ENCODE measurements around the gene FBXL7. TPM values are rescaled to one million over a fixed set of nuclear protein-coding genes. Genes with fewer than 3 reads are reported as not detected.
A peak's percentile ranks its signal among the peaks of the same experiment; 100 is the strongest.

Gene FBXL7
- total and polyA plus RNA-seq, 2 experiments from 2014 or later = 4.5 to 15.2 TPM

DNA sequence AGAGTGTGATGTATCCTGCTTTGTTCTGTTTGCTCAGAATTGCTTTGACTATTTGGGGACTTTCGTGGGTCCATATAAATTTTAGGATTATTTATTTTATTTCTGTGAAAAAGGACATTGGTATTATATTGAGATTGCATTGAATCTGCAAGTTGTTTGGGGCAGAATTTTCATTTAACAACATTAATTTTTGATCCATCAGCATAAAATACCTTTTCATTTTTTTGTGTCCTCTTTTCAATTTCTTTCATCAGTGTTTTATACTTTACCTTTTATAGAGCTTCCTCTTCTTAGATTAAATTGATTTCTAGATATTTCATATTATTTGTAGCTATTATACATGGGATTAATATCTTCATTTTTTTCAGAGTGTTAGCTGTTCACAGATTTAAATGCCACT, 40.8 kb upstream of the FBXL7 start:
- no peak for ATAC-seq
- no peak overlapping the region for H3K4me3 Mint-ChIP-seq
- H3K27ac ChIP-seq (ENCODE audit: low read depth) = no peak overlapping the region
- DNase-seq (ENCODE audit: low spot score) = no peak
- H3K36me3 ChIP-seq (ENCODE audit: insufficient read depth) = no peaks in the 10 kb centered on the region
- no peak overlapping the region for H2AFZ ChIP-seq
- no peaks in the 10 kb centered on the region; the same call in 2 of the 3 replicates for H3K9me3 Mint-ChIP-seq
- H3K27me3 ChIP-seq (ENCODE audit: insufficient read depth) = no peaks in the 10 kb centered on the region
- no peak overlapping the region for H3K4me3 ChIP-seq
- H3K79me2 ChIP-seq (replicated peaks; ENCODE audit: insufficient read depth) = no peaks in the 10 kb centered on the region
- peaks cover 4% of the 10 kb centered on the region; the same call in 1 of the 2 replicates for H3K9me2 ChIP-seq (ENCODE audit: insufficient read depth)
- no peak overlapping the region for H3K27ac Mint-ChIP-seq
- no peaks in the 10 kb centered on the region for H3K4me1 Mint-ChIP-seq
- H3K27me3 Mint-ChIP-seq (ENCODE audit: insufficient read depth, low read depth, poor library complexity) = no peaks in the 10 kb centered on the region
- no peaks in the 10 kb centered on the region for H3F3A ChIP-seq (replicated peaks; ENCODE audit: low read depth)
- no peaks in the 10 kb centered on the region for H3K36me3 Mint-ChIP-seq (ENCODE audit: low read depth)
- no peaks in the 10 kb centered on the region for H3K4me1 ChIP-seq (ENCODE audit: insufficient read depth)
- H3K4me2 ChIP-seq = no peak overlapping the region
- H4K20me1 ChIP-seq (replicated peaks; ENCODE audit: insufficient read depth) = no peaks in the 10 kb centered on the region
- TF ChIP-seq EZH2phosphoT487 (IDR thresholded peaks at IDR 0.05; ENCODE audit: unreplicated experiment) = no peak
- TF ChIP-seq, protein P1, sequence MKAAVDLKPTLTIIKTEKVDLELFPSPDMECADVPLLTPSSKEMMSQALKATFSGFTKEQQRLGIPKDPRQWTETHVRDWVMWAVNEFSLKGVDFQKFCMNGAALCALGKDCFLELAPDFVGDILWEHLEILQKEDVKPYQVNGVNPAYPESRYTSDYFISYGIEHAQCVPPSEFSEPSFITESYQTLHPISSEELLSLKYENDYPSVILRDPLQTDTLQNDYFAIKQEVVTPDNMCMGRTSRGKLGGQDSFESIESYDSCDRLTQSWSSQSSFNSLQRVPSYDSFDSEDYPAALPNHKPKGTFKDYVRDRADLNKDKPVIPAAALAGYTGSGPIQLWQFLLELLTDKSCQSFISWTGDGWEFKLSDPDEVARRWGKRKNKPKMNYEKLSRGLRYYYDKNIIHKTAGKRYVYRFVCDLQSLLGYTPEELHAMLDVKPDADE (IDR thresholded peaks at IDR 0.05) = no peak

DNA sequence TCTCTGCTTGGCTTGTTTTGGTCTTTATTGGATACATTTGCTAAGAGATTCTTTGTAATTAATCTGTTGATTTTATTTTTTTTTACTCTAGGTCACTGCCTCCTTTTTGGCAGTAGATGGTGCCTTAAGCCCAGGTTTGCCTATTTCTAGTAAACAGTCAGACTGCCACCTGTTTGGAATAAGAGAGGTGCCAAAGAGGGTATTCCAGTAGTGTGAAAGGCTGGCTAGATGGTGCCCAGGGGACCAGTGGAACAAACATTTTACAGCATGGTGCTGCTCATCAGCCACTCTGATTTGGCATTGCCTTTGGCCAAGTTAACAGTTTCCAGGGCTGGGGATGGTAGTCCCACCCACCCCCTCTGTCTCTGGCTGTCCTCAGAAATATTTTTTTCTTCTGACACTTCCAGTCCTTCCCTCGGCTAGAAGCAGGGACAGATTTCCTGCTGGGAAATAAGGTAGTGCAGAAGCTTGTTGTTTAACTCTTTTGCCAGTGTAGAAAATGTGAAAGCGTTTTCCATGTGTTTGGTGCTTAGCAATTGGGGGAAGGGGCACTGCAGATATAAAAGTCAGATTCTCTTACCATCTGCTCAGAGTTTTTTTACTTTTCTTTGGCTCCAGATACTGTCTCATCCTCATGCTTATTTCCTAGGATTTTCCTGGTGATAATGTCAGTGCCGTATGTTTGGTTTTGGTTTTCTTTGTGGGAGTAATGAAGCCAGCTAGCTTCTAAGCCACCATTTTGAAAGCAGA, 36.6 kb upstream of the FBXL7 start:
- Histone ChIP-seq H3K79me2 (replicated peaks; ENCODE audit: insufficient read depth) (no peaks in the 10 kb centered on the region), H4K20me1 (replicated peaks; ENCODE audit: insufficient read depth) (no peaks in the 10 kb centered on the region), H3K27ac (ENCODE audit: low read depth) (no peak overlapping the region), H2AFZ (peak overlapping the region; percentile 23), H3K9me2 (ENCODE audit: insufficient read depth) (no peaks in the 10 kb centered on the region), H3K4me1 (ENCODE audit: insufficient read depth) (no peaks in the 10 kb centered on the region), H3K27me3 (ENCODE audit: insufficient read depth) (no peaks in the 10 kb centered on the region), H3K36me3 (ENCODE audit: insufficient read depth) (no peaks in the 10 kb centered on the region), H3K4me3 (no peak overlapping the region), H3F3A (replicated peaks; ENCODE audit: low read depth) (no peaks in the 10 kb centered on the region), H3K4me2 (no peak overlapping the region)
- no peaks in the 10 kb centered on the region for H3K9me3 Mint-ChIP-seq
- DNase-seq (ENCODE audit: low spot score) (peak; percentile 73), ATAC-seq (peak; percentile 92)
- no peak overlapping the region for H3K27ac Mint-ChIP-seq
- H3K36me3 Mint-ChIP-seq (ENCODE audit: low read depth) = no peaks in the 10 kb centered on the region
- TF ChIP-seq ZNF114 (CRISPR knock-in tag; IDR thresholded peaks at IDR 0.05) = no peak
- TF ChIP-seq, protein P2, sequence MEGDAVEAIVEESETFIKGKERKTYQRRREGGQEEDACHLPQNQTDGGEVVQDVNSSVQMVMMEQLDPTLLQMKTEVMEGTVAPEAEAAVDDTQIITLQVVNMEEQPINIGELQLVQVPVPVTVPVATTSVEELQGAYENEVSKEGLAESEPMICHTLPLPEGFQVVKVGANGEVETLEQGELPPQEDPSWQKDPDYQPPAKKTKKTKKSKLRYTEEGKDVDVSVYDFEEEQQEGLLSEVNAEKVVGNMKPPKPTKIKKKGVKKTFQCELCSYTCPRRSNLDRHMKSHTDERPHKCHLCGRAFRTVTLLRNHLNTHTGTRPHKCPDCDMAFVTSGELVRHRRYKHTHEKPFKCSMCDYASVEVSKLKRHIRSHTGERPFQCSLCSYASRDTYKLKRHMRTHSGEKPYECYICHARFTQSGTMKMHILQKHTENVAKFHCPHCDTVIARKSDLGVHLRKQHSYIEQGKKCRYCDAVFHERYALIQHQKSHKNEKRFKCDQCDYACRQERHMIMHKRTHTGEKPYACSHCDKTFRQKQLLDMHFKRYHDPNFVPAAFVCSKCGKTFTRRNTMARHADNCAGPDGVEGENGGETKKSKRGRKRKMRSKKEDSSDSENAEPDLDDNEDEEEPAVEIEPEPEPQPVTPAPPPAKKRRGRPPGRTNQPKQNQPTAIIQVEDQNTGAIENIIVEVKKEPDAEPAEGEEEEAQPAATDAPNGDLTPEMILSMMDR (conservative IDR thresholded peaks at IDR 0.05; ENCODE audit: low read depth in 2 of 2) = peak; percentile 77 to 87
- no peaks in the 10 kb centered on the region for H3K27me3 Mint-ChIP-seq (ENCODE audit: insufficient read depth, low read depth, poor library complexity)
- H3K4me1 Mint-ChIP-seq = no peaks in the 10 kb centered on the region
- H3K4me3 Mint-ChIP-seq = no peak overlapping the region

DNA sequence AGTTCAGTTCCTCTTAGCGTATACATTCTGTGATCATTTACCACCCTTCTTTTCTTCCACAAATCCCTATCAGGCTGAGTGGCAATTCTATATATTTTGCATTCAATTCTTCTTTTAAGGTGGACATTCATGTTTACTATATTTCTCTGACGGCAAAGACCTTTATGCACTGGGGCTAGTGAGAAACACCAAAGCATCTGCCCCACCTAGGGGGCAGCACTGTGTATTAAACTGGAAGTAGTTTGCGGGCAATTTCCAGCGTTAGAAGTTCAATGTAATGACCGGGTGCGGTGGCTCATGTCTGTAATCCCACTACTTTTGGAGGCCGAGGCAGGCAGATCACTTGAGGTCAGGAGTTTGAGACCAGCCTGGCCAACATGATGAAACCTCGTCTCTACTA, 27.9 kb upstream of the FBXL7 start:
- Mint-ChIP-seq H3K9me3 (peaks cover 4% of the 10 kb centered on the region; the same call in 1 of the 3 replicates), H3K27ac (no peak overlapping the region), H3K4me1 (no peaks in the 10 kb centered on the region), H3K27me3 (ENCODE audit: insufficient read depth, low read depth, poor library complexity) (peaks cover 1% of the 10 kb centered on the region), H3K36me3 (ENCODE audit: low read depth) (no peaks in the 10 kb centered on the region), H3K4me3 (no peak overlapping the region)
- Histone ChIP-seq H2AFZ (no peak overlapping the region), H3K79me2 (replicated peaks; ENCODE audit: insufficient read depth) (no peaks in the 10 kb centered on the region), H3K4me2 (no peak overlapping the region), H3K27ac (ENCODE audit: low read depth) (no peak overlapping the region), H3K4me1 (ENCODE audit: insufficient read depth) (no peaks in the 10 kb centered on the region), H3K9me2 (ENCODE audit: insufficient read depth) (peaks cover 2% of the 10 kb centered on the region; the same call in 1 of the 2 replicates), H3K4me3 (no peak overlapping the region), H3K27me3 (ENCODE audit: insufficient read depth) (no peaks in the 10 kb centered on the region), H3F3A (replicated peaks; ENCODE audit: low read depth) (no peaks in the 10 kb centered on the region), H3K36me3 (ENCODE audit: insufficient read depth) (no peaks in the 10 kb centered on the region), H4K20me1 (replicated peaks; ENCODE audit: insufficient read depth) (no peaks in the 10 kb centered on the region)
- ATAC-seq = no peak; the same call in 2 of the 3 replicates
- peak; percentile 74 for DNase-seq (ENCODE audit: low spot score)
- TF ChIP-seq POLR2AphosphoS5 (IDR thresholded peaks at IDR 0.05; ENCODE audit: low read depth) (no peak), STAT1 (IDR thresholded peaks at IDR 0.05; ENCODE audit: unreplicated experiment) (no peak), EZH2phosphoT487 (IDR thresholded peaks at IDR 0.05; ENCODE audit: unreplicated experiment) (no peak), JUNB (IDR thresholded peaks at IDR 0.05; ENCODE audit: unreplicated experiment) (no peak), CREB1 (CRISPR knock-in tag; IDR thresholded peaks at IDR 0.05; ENCODE audit: low read depth) (no peak)
- TF ChIP-seq, protein P1 (IDR thresholded peaks at IDR 0.05) = no peak
